IMR-90 (cell line): Measurements from ENCODE around the gene RSPH3. TPM values are rescaled to one million over a fixed set of nuclear protein-coding genes. Genes with fewer than 3 reads are reported as not detected.

Experiments
- ATAC-seq: fragments of 200-7000 bp; cut with Tn5 transposase; 2 replicates; pipeline ENCODE4 v1.9.1; 2020; ENCODE audit warnings: low read depth, mild to moderate bottlenecking, moderate library complexity
- BruUV-seq: library from RNA; stranded (reverse); fragments of 400-500 nt; replicated peaks from 2 replicates; lab custom pipeline; 2021; lab: Mats Ljungman, UMichigan
- CTCF ChIA-PET: fragments of 300-600 bp; formaldehyde crosslinking; extraction: SDS; loops from one replicate; lab custom pipeline; 2021; ENCODE audit warnings: antibody characterized with exemption; lab: Yijun Ruan, JAX
- POLR2A ChIA-PET: fragments of 300-600 bp; sonication (Branson Sonifier 250); formaldehyde crosslinking; loops from one replicate; lab custom pipeline; 2022; ENCODE audit warnings: antibody characterized with exemption; ENCODE audit not compliant: unreplicated experiment; lab: Charles Lee
- DNase-seq: peaks from one replicate; pipeline ENCODE4 v3.0.0; 2013
- H2AFZ ChIP-seq: replicated peaks from 2 replicates; pipeline ENCODE3; 2013; ENCODE audit warnings: low read length, mild to moderate bottlenecking; ENCODE audit not compliant: poor library complexity
- H2AK5ac ChIP-seq: 2 replicates; pipeline ENCODE4 v1.6.1; 2013; ENCODE audit warnings: low read depth, low read length, inconsistent platforms
- H2AK9ac ChIP-seq: replicated peaks from 2 replicates; pipeline ENCODE3; 2013; ENCODE audit warnings: mild to moderate bottlenecking, low read depth, low read length, moderate library complexity; ENCODE audit not compliant: poor library complexity
- H2BK120ac ChIP-seq: 2 replicates; pipeline ENCODE4 v1.6.1; 2013; ENCODE audit warnings: low read depth, low read length, inconsistent platforms
- H2BK15ac ChIP-seq: 3 replicates; pipeline ENCODE4 v1.6.1; 2013; ENCODE audit warnings: low read depth, low read length, inconsistent platforms
- H2BK20ac ChIP-seq: 2 replicates; pipeline ENCODE4 v1.6.1; 2013; ENCODE audit warnings: low read depth, mild to moderate bottlenecking, inconsistent platforms, low read length, moderate library complexity
- H2BK5ac ChIP-seq: 2 replicates; pipeline ENCODE4 v1.6.1; 2013; ENCODE audit warnings: mild to moderate bottlenecking, low read depth, low read length, inconsistent platforms; ENCODE audit not compliant: poor library complexity, severe bottlenecking
- H3K14ac ChIP-seq: replicated peaks from 2 replicates; pipeline ENCODE4 v1.6.1; 2013; ENCODE audit warnings: low read depth, low read length, inconsistent platforms
- H3K18ac ChIP-seq: 2 replicates; pipeline ENCODE4 v1.6.1; 2013; ENCODE audit warnings: low read depth, low read length, control low read depth
- H3K23ac ChIP-seq: 2 replicates; pipeline ENCODE4 v1.6.1; 2013; ENCODE audit warnings: low read depth, low read length, inconsistent platforms
- H3K27ac ChIP-seq: 2 replicates; pipeline ENCODE4 v1.5.1; 2013; ENCODE audit warnings: mild to moderate bottlenecking, control low read depth, low read length; ENCODE audit not compliant: insufficient read depth
- H3K27me3 ChIP-seq: 2 replicates; pipeline ENCODE4 v1.6.1; 2013; ENCODE audit warnings: low read length; ENCODE audit not compliant: control insufficient read depth, insufficient read depth
- H3K36me3 ChIP-seq: 2 replicates; pipeline ENCODE4 v1.6.1; 2013; ENCODE audit warnings: low read length, mixed read lengths; ENCODE audit not compliant: control insufficient read depth, insufficient read depth
- H3K4ac ChIP-seq: 2 replicates; pipeline ENCODE4 v1.6.1; 2013; ENCODE audit warnings: low read depth, low read length, inconsistent platforms
- H3K4me1 ChIP-seq: 2 replicates; pipeline ENCODE4 v1.6.1; 2013; ENCODE audit warnings: low read length, mixed read lengths; ENCODE audit not compliant: control insufficient read depth, insufficient read depth
- H3K4me2 ChIP-seq: 2 replicates; pipeline ENCODE4 v1.6.1; 2013; ENCODE audit warnings: low read depth, mild to moderate bottlenecking, control low read depth, low read length, moderate library complexity
- H3K4me3 ChIP-seq: 2 replicates; pipeline ENCODE4 v1.5.1; 2013; ENCODE audit warnings: low read depth, mild to moderate bottlenecking, control low read depth, low read length, moderate library complexity; ENCODE audit not compliant: insufficient read depth
- H3K56ac ChIP-seq: 2 replicates; pipeline ENCODE4 v1.6.1; 2013; ENCODE audit warnings: low read length, inconsistent platforms; ENCODE audit not compliant: insufficient read depth; ENCODE audit errors: extremely low read depth
- H3K79me1 ChIP-seq, 2 experiments: 2 replicates each; pipeline ENCODE4 v1.6.1; 2013; ENCODE audit warnings: low read length in 2 of 2, inconsistent platforms in 1 of 2, low read depth in 1 of 2
- H3K9ac ChIP-seq: 2 replicates; pipeline ENCODE4 v1.6.1; 2013; ENCODE audit warnings: low read depth, low read length, control low read depth
- H3K9me1 ChIP-seq: 2 replicates; pipeline ENCODE4 v1.6.1; 2013; ENCODE audit warnings: low read length, inconsistent platforms; ENCODE audit not compliant: insufficient read depth
- H3K9me3 ChIP-seq: 2 replicates; pipeline ENCODE4 v1.6.1; 2013; ENCODE audit warnings: low read length; ENCODE audit not compliant: control insufficient read depth, insufficient read depth
- H4K20me1 ChIP-seq: 2 replicates; pipeline ENCODE4 v1.6.1; 2013; ENCODE audit warnings: low read length, inconsistent platforms; ENCODE audit not compliant: insufficient read depth
- H4K5ac ChIP-seq: 2 replicates; pipeline ENCODE4 v1.6.1; 2013; ENCODE audit warnings: mild to moderate bottlenecking, low read depth, low read length, control low read depth
- H4K8ac ChIP-seq, 2 experiments: 2 replicates each; pipeline ENCODE4 v1.6.1; 2013; ENCODE audit warnings: low read depth in 2 of 2, low read length in 2 of 2, control low read depth in 1 of 2, inconsistent platforms in 1 of 2
- H4K91ac ChIP-seq: 2 replicates; pipeline ENCODE4 v1.6.1; 2013; ENCODE audit warnings: low read depth, low read length, inconsistent platforms; ENCODE audit not compliant: insufficient read depth
- BHLHE40 ChIP-seq: fragments of 150-350 bp; IDR thresholded peaks from 2 replicates; pipeline ENCODE4 v1.6.1; 2016; ENCODE audit warnings: mild to moderate bottlenecking, low read depth, low read length
- CEBPB ChIP-seq: IDR thresholded peaks from 2 replicates; pipeline ENCODE4 v1.6.1; 2012; ENCODE audit warnings: low read depth, low read length, improper control_type of control experiment
- CHD1 ChIP-seq: IDR thresholded peaks from 2 replicates; pipeline ENCODE4 v1.6.1; 2012; ENCODE audit warnings: low read depth, low read length, improper control_type of control experiment
- CTCF ChIP-seq: conservative IDR thresholded peaks from 2 replicates; pipeline ENCODE4 v1.5.1; 2012; ENCODE audit warnings: mild to moderate bottlenecking, low read depth, low read length, improper control_type of control experiment
- FOS ChIP-seq: fragments of 150-350 bp; IDR thresholded peaks from 2 replicates; pipeline ENCODE4 v1.6.1; 2016; ENCODE audit warnings: low read depth, low read length
- MAFK ChIP-seq: IDR thresholded peaks from 2 replicates; pipeline ENCODE4 v1.6.1; 2012; ENCODE audit warnings: low read depth, low read length, improper control_type of control experiment
- NFE2L2 ChIP-seq: fragments of 150-350 bp; IDR thresholded peaks from 2 replicates; pipeline ENCODE4 v1.6.1; 2016; ENCODE audit warnings: low read depth, mild to moderate bottlenecking, low read length
- RAD21 ChIP-seq: IDR thresholded peaks from 2 replicates; pipeline ENCODE4 v1.6.1; 2012; ENCODE audit warnings: low read length, improper control_type of control experiment
- RCOR1 ChIP-seq: IDR thresholded peaks from 2 replicates; pipeline ENCODE4 v1.6.1; 2012; ENCODE audit warnings: mild to moderate bottlenecking, low read length, improper control_type of control experiment; ENCODE audit not compliant: insufficient replicate concordance
- RFX5 ChIP-seq: IDR thresholded peaks from 2 replicates; pipeline ENCODE4 v1.8.0; 2012; ENCODE audit warnings: low read depth, mild to moderate bottlenecking, low read length, moderate library complexity
- WGBS, 2 experiments: methylation state at CpG; one replicate each; pipeline versions ENCODE4 v1.1.5 to v1.1.7; 2013; ENCODE audit warnings: missing lambda C conversion rate in 2 of 2; ENCODE audit not compliant: insufficient read length in 1 of 2; ENCODE audit errors: extremely low coverage in 2 of 2; 5-methylcytosine and 5-hydroxymethylcytosine counted together
- dilution Hi-C: fragments of 300-500 bp; cut with HindIII; formaldehyde crosslinking; loops from one replicate; pipeline ENCODE4 v1.14.3; 2018; ENCODE audit warnings: low sequenced_read_pairs; ENCODE audit not compliant: unreplicated experiment
- in situ Hi-C: fragments of 300-500 bp; cut with MboI; formaldehyde crosslinking; loops from 3 replicates; pipeline ENCODE4 v1.14.3; 2019; ENCODE audit warnings: low sequenced_read_pairs, inconsistent platforms, mixed read lengths
- intact Hi-C: fragments of 100-400 bp; cut with micrococcal nuclease; formaldehyde crosslinking; loops from 2 replicates; pipeline ENCODE4 v1.10.0; 2022
- polyA plus RNA-seq, 3 experiments: library from polyadenylated mRNA; depleted of rRNA; stranded (reverse); fragments of >200 nt; gene quantifications; 2 replicates each; pipeline ENCODE4 v1.2.3, GENCODE V29; 2012; ENCODE audit warnings: low replicate concordance in 1 of 3
- total RNA-seq: library from RNA; depleted of rRNA; stranded (reverse); fragments of >200 nt; gene quantifications from 2 replicates; pipeline ENCODE4 v1.2.3, GENCODE V29; 2012

The RSPH3 gene
- total and polyA plus RNA-seq, 2 of the 4 experiments (the other 2 are of a cell fraction), result 1.7 to 3.0 TPM

GRCh38 chr6:159035891-159036290, 35.9 kb upstream of the RSPH3 start:
- Histone ChIP-seq H4K8ac (no peak overlapping the region), H3K56ac (no peak overlapping the region), H3K9ac (no peak overlapping the region), H3K4ac (no peak overlapping the region), H3K9me3 (no peaks in the 10 kb centered on the region), H2AFZ (no peak overlapping the region), H2BK15ac (no peak overlapping the region), H3K4me3 (no peak overlapping the region), H3K27me3 (peaks cover 35% of the 10 kb centered on the region), H2AK5ac (no peak overlapping the region), H3K23ac (no peak overlapping the region), H4K5ac (no peak overlapping the region), H4K91ac (no peak overlapping the region), H3K4me2 (no peak overlapping the region), H3K4me1 (no peaks in the 10 kb centered on the region), H3K27ac (no peak overlapping the region), H2BK120ac (no peak overlapping the region), H3K9me1 (no peaks in the 10 kb centered on the region), H2AK9ac (no peak overlapping the region), H2BK5ac (no peak overlapping the region), H3K14ac (no peak overlapping the region), H3K79me1 (no peaks in the 10 kb centered on the region), H4K20me1 (no peaks in the 10 kb centered on the region), H3K18ac (no peak overlapping the region), H3K36me3 (no peaks in the 10 kb centered on the region), H2BK20ac (no peak overlapping the region)
- intact Hi-C loops, result no loop called here
- ChIA-PET POLR2A (no interaction called here), CTCF (no interaction called here)
- BruUV-seq, result no TSS peak
- ATAC-seq (no peak), DNase-seq (no peak)
- dilution Hi-C loops, result no loop called here
- 84% methylated on average over 10 of the region's 17 CpGs; no CpG with 5 or more reads in 1 of the 2 experiments for WGBS, 2 experiments
- in situ Hi-C loops, result no loop called here
- TF ChIP-seq CTCF, result no peak
- no peak for TF ChIP-seq RFX5
- TF ChIP-seq FOS, result no peak
- TF ChIP-seq RCOR1, result no peak
- no peak for TF ChIP-seq BHLHE40
- TF ChIP-seq CHD1, result no peak
- no peak for TF ChIP-seq RAD21
- TF ChIP-seq MAFK, result no peak
- no peak for TF ChIP-seq CEBPB
- TF ChIP-seq NFE2L2, result no peak
